Epithelial cell of esophagus (primary cell): ENCODE data around the gene ARHGAP12.

Experiments used
- DNase-seq: peaks from one replicate; pipeline ENCODE4 v3.0.0; 2010; ENCODE audit warnings: low read depth
- H3K4me3 ChIP-seq: 2 replicates; pipeline ENCODE4 v1.5.1; 2011; ENCODE audit warnings: mild to moderate bottlenecking, low read length, control low read depth
- CTCF ChIP-seq: IDR thresholded peaks from 2 replicates; pipeline ENCODE4 v1.5.1; 2011; ENCODE audit warnings: low read depth, mild to moderate bottlenecking, low read length, control low read depth, inconsistent platforms; ENCODE audit not compliant: insufficient read depth; ENCODE audit errors: missing control alignments

ARHGAP12 gene

GRCh38 chr10:31912289-31912688 is 16.3 kb downstream of the ARHGAP12 start:
- no peak for TF ChIP-seq CTCF
- DNase-seq = peak; percentile 62
- no peak overlapping the region for H3K4me3 ChIP-seq

GRCh38 chr10:31910016-31910415 is 18.6 kb downstream of the ARHGAP12 start:
- no peak for TF ChIP-seq CTCF
- no peak for DNase-seq
- no peak overlapping the region for H3K4me3 ChIP-seq

- DNase-seq = no peak
- no peak overlapping the region for H3K4me3 ChIP-seq
- no peak for TF ChIP-seq CTCF
Measured at GRCh38 chr10:31908157-31908556, 20.5 kb downstream of the ARHGAP12 start.

- TF ChIP-seq CTCF = no peak
- H3K4me3 ChIP-seq = no peak overlapping the region
- no peak for DNase-seq
Measured at GRCh38 chr10:31906039-31906438, 22.6 kb downstream of the ARHGAP12 start.

- no peak overlapping the region for H3K4me3 ChIP-seq
- no peak for DNase-seq
- TF ChIP-seq CTCF = no peak
Measured at GRCh38 chr10:31905586-31905985, 23.0 kb downstream of the ARHGAP12 start.

- no peak for TF ChIP-seq CTCF
- DNase-seq = no peak
- H3K4me3 ChIP-seq = no peak overlapping the region
Measured at GRCh38 chr10:31902625-31903024, 26.0 kb downstream of the ARHGAP12 start.

GRCh38 chr10:31897506-31897905 is 31.1 kb downstream of the ARHGAP12 start:
- DNase-seq = no peak
- TF ChIP-seq CTCF = no peak
- no peak overlapping the region for H3K4me3 ChIP-seq
